T-helper 9 cell (primary cell): ENCODE data around the gene ABCB10.

Source experiments
- DNase-seq: peaks from one replicate; pipeline ENCODE4 v3.0.0-alpha.2; 2020

The ABCB10 gene

GRCh38 chr1:229470406-229471043 lies 88.0 kb downstream of the ABCB10 start:
- DNase-seq: no peak

- DNase-seq: no peak
Measured at GRCh38 chr1:229466887-229467286, 91.6 kb downstream of the ABCB10 start.
